GM18502 (cell line): ENCODE results near the gene POLD4.

ENCODE experiments used
- ATAC-seq: cut with Tn5 transposase; IDR thresholded peaks from one replicate; pipeline ENCODE4 v1.9.1; 2021; ENCODE audit warnings: mild to moderate bottlenecking; ENCODE audit not compliant: unreplicated experiment, poor library complexity

Gene POLD4

DNA sequence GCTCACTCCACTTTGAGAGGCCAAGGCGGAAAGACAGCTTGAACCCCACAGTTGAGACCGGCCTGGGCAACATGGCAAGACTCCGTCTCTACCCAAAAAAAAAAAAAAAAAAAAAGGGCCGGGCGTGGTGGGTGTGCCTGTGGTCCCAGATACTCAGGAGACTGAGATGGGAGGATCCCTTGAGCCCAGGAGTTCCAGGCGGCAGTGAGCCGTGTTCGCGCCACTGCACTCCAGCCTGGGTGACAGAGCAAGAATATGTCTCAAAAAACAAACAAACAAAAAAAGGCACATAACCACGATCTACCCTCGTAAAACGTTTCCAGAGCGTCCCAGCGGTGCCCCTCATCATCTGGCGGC, 37.6 kb upstream of the POLD4 start:
- no peak for ATAC-seq

DNA sequence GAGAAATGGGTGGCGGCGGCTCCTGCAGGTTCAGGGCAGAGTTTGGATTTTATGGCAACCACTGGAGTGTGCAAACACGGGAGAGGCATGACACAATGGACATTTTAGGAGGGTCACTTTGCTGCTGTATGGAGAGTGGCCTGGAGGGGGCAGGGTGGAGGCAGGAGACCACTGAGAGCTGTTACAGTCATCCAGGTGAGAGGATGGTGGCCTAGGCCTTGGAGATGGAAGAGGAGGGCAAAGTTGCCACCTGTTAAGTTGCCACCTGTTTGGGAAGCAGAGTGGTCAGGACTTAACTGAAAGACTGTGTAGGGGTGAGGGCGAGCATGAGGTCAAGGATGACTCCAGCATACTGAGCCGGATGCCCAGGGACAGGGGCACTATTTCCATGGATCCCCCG, 36.1 kb upstream of the POLD4 start:
- ATAC-seq, result no peak

- no peak for ATAC-seq
Measured at GRCh38 chr11:67387518-67387917, 34.2 kb upstream of the POLD4 start.

GRCh38 chr11:67387069-67387468, 33.7 kb upstream of the POLD4 start:
- no peak for ATAC-seq

DNA sequence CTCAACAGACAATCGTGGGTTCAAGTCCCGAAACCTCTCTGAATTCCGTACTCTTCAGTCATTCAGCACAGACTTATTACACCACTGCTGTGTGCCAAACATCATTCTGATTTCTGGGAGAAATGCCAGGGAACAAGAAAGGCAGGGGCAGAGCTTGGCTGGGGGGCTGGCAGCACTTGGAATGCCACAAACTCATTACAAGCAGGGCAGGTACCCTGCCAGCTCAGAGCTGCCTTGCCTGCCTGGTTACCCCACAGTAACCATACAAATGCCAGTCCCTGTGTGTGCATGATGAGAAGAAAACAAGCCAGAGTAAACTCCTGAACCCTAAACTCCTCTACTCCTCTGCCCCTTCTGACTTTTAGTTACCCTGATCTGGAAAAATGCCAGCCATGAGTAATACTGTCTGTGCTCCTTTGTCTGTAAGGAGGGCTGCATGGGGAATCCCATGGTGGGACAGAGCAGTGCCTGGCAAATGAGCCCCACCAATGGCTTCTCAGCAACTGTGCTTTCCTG, 31.6 kb upstream of the POLD4 start:
- ATAC-seq, result no peak

DNA sequence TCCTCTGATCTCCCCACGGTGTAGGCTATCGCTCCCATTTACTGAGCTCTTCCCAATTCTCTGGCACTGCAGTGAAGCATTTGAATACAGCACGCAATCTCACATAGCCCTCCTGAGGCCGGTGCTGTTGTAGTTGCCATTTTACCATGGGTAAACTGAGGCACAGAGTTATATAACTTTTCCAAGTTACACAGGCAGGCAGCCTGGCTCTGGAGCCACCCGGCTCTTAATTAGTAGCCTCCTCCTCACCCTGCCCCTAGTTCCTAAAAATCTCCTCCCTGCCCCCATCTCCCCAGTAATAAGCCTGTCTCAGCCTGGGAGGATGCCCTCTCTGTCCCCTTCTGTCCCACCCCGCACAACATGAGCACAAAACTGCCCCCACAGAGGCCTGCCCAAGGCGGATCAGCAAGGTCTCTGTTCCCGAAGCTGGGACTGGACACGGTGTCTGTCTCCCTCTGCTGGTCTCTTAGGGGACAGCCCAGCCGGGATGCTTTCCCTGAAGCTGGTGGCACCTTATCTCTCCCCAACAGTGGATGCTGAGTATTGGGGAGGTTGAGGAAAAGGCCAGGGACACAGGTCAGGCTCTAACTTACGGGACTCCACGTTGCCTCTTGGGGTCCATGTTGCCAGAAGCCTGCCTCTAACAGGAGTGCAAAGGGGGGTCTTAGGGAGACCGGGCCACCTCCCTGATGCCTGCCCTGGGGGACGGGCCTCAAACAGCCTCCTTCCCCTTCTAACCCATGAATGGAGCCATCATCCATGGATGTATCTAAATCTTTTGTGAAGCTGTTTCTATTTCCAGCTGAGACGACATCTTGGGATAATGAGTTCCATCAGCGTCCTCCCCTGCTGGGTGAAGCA, 29.2 kb upstream of the POLD4 start:
- ATAC-seq, result no peak

GRCh38 chr11:67381244-67381972, 28.1 kb upstream of the POLD4 start:
- no peak for ATAC-seq

DNA sequence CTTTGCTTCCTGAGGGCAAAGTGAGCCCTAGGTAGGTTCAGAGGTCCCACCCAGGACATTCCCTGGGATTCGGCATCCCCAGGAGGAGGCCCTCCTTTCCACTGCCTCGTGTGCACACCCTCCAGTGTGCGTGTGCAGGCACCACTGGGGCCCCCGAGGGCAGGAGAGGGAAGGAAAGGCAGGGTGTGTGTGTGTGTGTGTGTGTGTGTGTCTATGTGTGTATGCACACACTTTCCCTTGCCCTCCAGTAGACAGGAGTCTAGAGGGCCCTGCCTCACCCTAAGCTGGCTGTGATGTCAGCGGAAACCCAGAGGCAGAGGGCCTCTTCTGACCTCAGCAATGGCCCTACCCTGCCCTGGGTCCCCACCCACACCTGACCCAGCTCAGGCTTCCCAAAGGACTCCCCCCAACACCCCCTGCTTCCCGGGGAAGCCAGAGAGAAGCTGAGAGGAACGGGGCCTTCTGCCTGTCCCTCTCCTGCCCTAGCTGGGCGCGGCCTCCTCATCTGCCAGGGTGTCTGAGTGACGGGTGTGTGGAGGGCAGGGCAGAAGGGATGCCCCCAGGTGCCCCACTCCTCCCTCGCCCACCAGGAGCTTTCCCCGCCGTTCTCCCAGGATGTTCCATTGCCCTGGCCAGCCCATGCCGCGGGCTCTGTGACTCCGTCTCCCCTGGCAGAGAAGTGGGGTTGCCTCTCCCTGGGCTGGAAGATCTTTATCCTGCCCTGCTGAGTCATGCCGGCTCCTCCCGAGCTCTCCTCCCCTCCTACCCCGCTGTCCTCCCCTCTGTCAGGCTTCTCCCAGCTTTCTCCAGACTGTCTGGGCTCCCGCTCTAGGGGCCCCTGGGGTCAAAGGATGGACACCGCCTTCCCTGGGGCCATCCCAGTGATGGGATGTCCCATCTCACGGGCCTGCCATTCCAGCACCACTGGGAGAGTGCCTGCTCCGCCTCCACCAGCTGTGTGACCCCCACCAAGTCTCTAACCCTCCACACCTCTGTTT, 26.0 kb upstream of the POLD4 start:
- no peak for ATAC-seq

GRCh38 chr11:67378544-67378943, 25.2 kb upstream of the POLD4 start:
- no peak for ATAC-seq

DNA sequence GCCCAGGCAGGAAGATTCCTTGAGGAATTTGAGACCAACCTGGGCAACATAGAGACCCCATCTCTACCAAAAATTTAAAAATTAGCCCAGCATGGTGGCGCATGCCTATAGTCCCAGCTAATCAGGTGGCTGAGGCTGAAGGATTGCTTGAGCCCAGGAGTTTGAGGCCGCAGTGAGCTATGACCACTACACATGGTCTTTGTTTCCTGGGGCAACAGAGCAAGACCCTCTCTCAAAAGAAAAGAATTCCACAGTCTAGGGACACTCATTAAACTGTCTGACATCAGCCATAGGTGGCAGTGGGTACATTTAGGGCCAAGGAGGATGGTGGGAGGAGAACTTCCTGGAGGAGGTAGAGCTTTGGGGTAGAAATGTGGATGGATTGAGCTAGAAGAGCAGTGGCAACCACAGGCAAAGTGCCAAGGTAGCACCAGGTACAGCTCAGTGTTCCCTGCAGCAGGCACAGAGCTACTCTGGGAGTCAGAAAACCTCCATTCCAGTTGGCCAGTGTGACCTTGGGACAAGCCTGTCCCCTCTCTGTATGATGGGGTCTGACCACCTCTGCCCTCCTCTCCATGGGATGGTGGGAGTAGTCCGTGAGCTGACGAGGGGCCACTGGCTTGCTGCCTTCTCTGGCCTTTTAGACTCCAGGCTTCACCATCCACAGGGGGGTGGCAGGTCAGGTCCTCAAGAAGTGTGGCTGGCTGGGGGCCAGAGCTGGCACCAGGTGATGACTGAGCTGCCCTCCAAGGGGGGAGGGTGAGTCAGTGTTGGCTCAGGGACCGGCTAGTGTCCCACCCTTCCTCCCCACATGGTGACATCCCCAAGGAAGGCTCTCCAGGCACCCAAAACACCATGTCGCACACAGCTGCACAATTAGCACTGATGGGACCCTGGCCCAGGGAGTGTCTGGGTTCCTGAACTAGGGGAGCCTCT, 23.8 kb upstream of the POLD4 start:
- ATAC-seq, result no peak

- no peak for ATAC-seq
Measured at GRCh38 chr11:67376063-67376820, 22.9 kb upstream of the POLD4 start.

DNA sequence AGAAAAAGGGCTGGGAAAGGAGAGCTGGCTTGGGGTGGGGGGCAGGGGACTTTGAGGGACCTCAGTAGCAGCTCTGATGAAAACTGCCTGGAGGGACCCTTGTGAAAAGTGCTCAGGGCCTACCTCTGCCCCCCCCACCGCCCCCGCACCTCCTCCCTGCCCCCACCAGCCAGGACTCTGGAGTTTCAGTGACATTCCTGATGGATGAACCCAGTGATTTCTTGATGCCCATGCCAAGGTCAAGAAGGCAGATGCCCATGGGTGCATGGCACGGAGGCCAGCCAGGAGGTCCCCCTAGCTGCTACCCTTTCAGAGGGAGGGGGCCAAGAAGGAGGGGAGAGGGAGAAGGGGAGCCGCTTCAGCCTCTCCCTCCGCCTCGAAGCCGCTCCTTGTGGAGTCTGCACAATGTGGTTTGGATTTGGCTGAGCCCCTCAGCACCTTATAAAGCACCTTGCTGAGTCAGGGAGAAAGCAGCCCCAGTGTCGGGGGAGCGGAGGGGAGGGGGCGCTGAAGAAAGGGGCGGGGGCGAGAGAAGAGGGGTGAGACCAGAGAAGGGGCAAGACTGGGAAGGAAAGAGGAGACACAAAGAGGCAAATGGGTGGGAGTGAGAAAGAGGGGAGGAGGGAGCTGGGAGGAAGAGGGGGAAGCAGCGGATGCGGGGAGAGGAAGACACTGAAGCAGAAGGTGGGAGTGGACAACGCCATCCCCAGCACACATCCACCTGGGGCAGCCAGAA, 22.1 kb upstream of the POLD4 start:
- no peak for ATAC-seq

DNA sequence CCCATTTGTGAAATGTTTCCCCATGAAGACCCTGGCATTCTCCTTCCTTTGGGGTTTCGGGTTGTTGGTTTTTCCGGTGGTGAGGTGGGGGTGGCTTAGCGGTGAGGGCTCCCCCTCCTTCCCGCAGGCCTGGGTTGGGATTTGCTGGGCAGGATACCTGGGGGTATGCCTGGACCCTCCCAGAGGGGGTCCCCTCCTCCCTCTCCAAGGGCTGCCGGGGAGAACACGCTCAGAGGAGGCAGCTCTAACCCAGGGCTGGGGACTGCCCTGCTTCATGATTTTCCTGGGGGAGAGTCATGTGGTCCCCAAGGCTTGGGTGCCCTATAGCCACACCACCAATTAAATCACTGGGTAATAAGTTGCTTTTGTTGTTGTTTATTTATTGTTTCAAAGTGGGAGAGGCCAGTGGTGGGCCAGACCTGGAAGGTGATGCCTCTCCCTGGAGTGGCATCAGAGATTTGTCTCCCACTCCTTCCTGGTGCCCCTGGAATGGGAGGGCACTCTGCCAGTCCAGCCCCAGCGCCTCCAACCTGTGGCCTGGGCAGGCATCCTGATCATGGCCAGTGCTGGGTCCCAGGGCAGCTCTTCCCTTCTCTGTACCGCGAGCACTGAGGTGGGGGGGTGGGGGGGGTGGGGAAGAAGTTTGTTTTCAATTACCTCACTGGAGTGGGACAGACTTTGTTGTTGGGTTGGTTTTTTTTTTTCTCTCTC, 21.4 kb upstream of the POLD4 start:
- no peak for ATAC-seq

DNA sequence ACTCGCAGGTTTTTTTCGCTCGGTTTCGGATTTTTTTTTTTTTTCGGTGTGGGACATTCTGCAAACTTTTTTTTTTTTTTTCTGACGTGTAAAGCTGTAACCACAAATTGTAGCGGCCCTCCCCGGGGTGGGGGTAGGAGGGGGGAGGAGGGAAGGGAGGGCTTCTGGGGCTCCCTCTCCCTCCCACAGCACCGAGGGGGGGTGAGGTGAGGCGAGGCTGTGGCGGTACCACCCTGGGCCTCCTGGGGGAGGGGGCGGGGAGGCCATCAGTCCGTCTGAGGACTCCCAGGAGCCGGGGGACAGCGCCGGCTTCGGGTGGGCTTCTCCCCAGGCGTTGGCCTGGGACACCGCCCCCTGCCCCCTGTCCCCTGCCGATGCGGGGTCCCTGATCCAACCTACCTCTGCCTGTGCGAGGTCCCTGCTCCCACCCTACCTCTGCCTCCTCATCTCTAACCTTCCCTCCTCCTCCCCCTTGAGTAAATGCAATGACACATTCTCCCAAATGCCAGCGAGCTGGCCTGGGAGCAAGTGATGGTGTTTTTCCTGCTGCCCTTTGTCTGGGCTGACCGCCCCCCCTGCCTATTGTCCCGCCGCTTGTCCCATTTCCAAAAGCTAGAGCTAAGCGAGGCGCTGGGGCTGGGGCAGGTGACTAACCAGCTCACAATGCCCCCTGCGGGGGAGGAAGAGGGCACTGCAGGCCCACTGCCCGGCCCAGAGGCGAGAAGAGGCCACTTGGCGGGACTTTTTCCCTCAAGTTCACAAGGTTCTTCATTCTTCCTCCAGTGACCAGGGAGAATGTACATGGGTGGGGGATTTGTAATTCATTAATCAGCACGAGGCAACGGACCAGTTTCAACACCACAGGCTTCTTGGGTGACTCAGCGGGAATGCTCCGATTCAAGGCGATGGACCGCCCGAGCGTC, 20.6 kb upstream of the POLD4 start:
- no peak for ATAC-seq

- ATAC-seq, result no peak
Measured at GRCh38 chr11:67372993-67373647, 19.8 kb upstream of the POLD4 start, which contains the start of gene CLCF1. CLCF1 (minus strand) TSS chr11:67373598; CDS start chr11:67373539, 59 bp downstream.
